ENCODE measurements around the gene LINGO4.

The LINGO4 gene

DNA sequence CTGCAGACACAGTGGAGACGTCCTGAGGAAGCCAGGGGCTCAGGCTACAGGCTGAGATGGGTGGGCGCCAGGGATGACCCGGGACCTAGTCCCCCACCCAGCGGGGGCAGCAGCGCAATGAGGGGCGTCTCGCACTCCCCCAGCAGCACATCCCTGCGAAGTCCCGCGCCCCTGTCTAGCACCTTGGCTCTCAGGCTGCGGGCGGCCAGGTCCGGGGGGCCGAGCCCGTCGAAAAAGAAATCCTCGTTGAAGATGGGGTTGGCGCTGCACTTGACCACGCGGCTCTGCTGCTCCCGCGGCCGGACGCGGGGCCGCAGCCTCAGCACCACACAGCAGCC, 32.6 kb upstream of the LINGO4 start:
- Histone ChIP-seq H3K79me2 (ENCODE audit: insufficient read depth, low read length) (no peaks in the 10 kb centered on the region), H2AFZ (ENCODE audit: low read length) (no peak overlapping the region; the same call in 1 of the 2 replicates), H3K36me3 (ENCODE audit: insufficient read depth, low read length) (no peaks in the 10 kb centered on the region), H3K4me3 (ENCODE audit: low read length, poor library complexity, severe bottlenecking) (peak overlapping the region; percentile 44), H3K9me2 (replicated peaks; ENCODE audit: low read depth, low read length) (no peaks in the 10 kb centered on the region), H3F3A (ENCODE audit: low read depth) (no peaks in the 10 kb centered on the region), H3K9ac (ENCODE audit: low read depth, low read length, poor library complexity, severe bottlenecking) (no peak overlapping the region), H3K4me1 (ENCODE audit: insufficient read depth, low read length, poor library complexity, severe bottlenecking) (peaks cover 21% of the 10 kb centered on the region), H3K27me3 (ENCODE audit: insufficient read depth, low read length, poor library complexity, severe bottlenecking) (no peaks in the 10 kb centered on the region), H3K9me3 (ENCODE audit: insufficient read depth, low read depth, low read length) (no peaks in the 10 kb centered on the region), H4K20me1 (ENCODE audit: insufficient read depth, low read length, poor library complexity, severe bottlenecking) (no peaks in the 10 kb centered on the region), H3K4me2 (ENCODE audit: low read depth, low read length, poor library complexity, severe bottlenecking) (peak overlapping the region; percentile 61)
- no peak for TF ChIP-seq EZH2phosphoT487 (IDR thresholded peaks at IDR 0.05; ENCODE audit: borderline replicate concordance)
- TF ChIP-seq, protein P1, sequence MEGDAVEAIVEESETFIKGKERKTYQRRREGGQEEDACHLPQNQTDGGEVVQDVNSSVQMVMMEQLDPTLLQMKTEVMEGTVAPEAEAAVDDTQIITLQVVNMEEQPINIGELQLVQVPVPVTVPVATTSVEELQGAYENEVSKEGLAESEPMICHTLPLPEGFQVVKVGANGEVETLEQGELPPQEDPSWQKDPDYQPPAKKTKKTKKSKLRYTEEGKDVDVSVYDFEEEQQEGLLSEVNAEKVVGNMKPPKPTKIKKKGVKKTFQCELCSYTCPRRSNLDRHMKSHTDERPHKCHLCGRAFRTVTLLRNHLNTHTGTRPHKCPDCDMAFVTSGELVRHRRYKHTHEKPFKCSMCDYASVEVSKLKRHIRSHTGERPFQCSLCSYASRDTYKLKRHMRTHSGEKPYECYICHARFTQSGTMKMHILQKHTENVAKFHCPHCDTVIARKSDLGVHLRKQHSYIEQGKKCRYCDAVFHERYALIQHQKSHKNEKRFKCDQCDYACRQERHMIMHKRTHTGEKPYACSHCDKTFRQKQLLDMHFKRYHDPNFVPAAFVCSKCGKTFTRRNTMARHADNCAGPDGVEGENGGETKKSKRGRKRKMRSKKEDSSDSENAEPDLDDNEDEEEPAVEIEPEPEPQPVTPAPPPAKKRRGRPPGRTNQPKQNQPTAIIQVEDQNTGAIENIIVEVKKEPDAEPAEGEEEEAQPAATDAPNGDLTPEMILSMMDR (conservative IDR thresholded peaks at IDR 0.05; ENCODE audit: low read length) = no peak

DNA sequence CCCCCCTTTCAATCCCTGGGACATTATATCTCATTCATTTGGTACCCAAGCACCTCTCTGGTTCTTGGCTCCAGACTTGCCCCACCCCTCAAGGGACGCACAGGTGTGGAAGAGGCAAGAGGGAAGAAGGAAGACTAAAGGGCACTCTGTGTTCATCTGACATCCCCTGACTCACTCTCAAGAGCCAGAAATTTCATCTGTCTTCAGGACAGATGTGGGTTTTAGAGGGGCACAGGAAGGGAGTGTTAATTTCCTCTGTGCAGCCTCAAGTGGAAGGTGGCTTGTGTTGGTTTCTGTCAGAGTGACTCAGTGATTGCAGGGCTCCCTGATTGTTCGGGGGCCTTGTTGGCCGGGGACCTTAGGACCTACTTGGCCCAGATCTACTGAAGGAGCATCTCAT, 32.0 kb upstream of the LINGO4 start:
- TF ChIP-seq EZH2phosphoT487 (IDR thresholded peaks at IDR 0.05; ENCODE audit: borderline replicate concordance) = no peak
- Histone ChIP-seq H2AFZ (ENCODE audit: low read length) (no peak overlapping the region), H3K4me2 (ENCODE audit: low read depth, low read length, poor library complexity, severe bottlenecking) (peak overlapping the region; percentile 61), H3K9ac (ENCODE audit: low read depth, low read length, poor library complexity, severe bottlenecking) (no peak overlapping the region), H3K9me3 (ENCODE audit: insufficient read depth, low read depth, low read length) (no peaks in the 10 kb centered on the region), H3K36me3 (ENCODE audit: insufficient read depth, low read length) (no peaks in the 10 kb centered on the region), H3K79me2 (ENCODE audit: insufficient read depth, low read length) (no peaks in the 10 kb centered on the region), H3K4me1 (ENCODE audit: insufficient read depth, low read length, poor library complexity, severe bottlenecking) (peaks cover 21% of the 10 kb centered on the region), H3K27me3 (ENCODE audit: insufficient read depth, low read length, poor library complexity, severe bottlenecking) (no peaks in the 10 kb centered on the region), H4K20me1 (ENCODE audit: insufficient read depth, low read length, poor library complexity, severe bottlenecking) (no peaks in the 10 kb centered on the region), H3K9me2 (replicated peaks; ENCODE audit: low read depth, low read length) (no peaks in the 10 kb centered on the region), H3F3A (ENCODE audit: low read depth) (no peaks in the 10 kb centered on the region), H3K4me3 (ENCODE audit: low read length, poor library complexity, severe bottlenecking) (peak overlapping the region; percentile 44)

DNA sequence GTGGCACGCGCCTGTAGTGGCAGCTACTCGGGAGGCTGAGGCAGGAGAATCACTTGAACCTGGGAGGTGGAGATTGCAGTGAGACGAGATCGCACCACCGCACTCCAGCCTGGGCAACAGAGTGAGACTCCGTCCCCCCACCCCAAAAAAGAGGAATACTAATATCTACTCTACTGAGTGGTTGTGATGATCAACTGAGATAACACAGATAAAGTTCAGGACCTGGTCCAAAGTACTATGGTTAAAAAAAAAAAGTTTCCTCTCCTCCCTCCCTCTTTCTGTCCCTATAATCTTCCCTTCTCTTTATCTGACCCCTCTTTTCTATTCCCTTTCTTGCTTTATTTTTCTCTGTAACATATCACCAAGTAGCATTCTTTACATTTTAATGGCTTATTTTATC, 30.4 kb upstream of the LINGO4 start:
- H3K9me3 ChIP-seq (ENCODE audit: insufficient read depth, low read depth, low read length) = no peaks in the 10 kb centered on the region
- H4K20me1 ChIP-seq (ENCODE audit: insufficient read depth, low read length, poor library complexity, severe bottlenecking) = no peaks in the 10 kb centered on the region
- no peaks in the 10 kb centered on the region for H3K27me3 ChIP-seq (ENCODE audit: insufficient read depth, low read length, poor library complexity, severe bottlenecking)
- H3K4me1 ChIP-seq (ENCODE audit: insufficient read depth, low read length, poor library complexity, severe bottlenecking) = peaks cover 30% of the 10 kb centered on the region
- H2AFZ ChIP-seq (ENCODE audit: low read length) = no peak overlapping the region
- no peaks in the 10 kb centered on the region for H3K36me3 ChIP-seq (ENCODE audit: insufficient read depth, low read length)
- H3K4me3 ChIP-seq (ENCODE audit: low read length, poor library complexity, severe bottlenecking) = no peak overlapping the region
- H3K79me2 ChIP-seq (ENCODE audit: insufficient read depth, low read length) = no peaks in the 10 kb centered on the region
- no peak overlapping the region for H3K4me2 ChIP-seq (ENCODE audit: low read depth, low read length, poor library complexity, severe bottlenecking)
- no peaks in the 10 kb centered on the region for H3F3A ChIP-seq (ENCODE audit: low read depth)
- TF ChIP-seq EZH2phosphoT487 (IDR thresholded peaks at IDR 0.05; ENCODE audit: borderline replicate concordance) = no peak
- TF ChIP-seq, protein P1 (conservative IDR thresholded peaks at IDR 0.05; ENCODE audit: low read length) = no peak
- no peak overlapping the region for H3K9ac ChIP-seq (ENCODE audit: low read depth, low read length, poor library complexity, severe bottlenecking)
- H3K9me2 ChIP-seq (replicated peaks; ENCODE audit: low read depth, low read length) = no peaks in the 10 kb centered on the region

DNA sequence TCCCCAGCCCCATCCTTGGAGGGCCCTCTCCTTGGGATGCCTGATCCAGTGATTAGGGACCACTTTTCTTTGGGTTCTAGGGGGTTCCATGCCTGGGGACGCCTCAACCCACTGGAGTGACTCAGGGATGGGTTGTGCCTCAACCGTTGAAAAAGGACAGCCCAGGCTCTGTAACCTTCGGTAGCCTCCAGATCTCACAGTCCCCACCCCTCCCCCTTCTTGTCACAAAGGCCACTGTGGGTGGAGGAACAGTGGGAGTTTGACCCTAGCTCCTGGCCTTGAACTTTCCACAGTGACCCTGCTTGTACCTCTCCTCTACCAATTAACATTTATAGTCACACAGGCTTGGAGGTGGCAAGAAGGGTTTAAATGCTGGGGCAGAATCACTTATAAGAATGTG, 29.0 kb upstream of the LINGO4 start:
- no peaks in the 10 kb centered on the region for H3K9me3 ChIP-seq (ENCODE audit: insufficient read depth, low read depth, low read length)
- H3K9ac ChIP-seq (ENCODE audit: low read depth, low read length, poor library complexity, severe bottlenecking) = no peak overlapping the region
- no peak overlapping the region for H3K4me3 ChIP-seq (ENCODE audit: low read length, poor library complexity, severe bottlenecking)

More for the DNA sequence above, 29.0 kb upstream of the LINGO4 start:
- Histone ChIP-seq H4K20me1 (ENCODE audit: insufficient read depth, low read length, poor library complexity, severe bottlenecking) (no peaks in the 10 kb centered on the region), H3K4me1 (ENCODE audit: insufficient read depth, low read length, poor library complexity, severe bottlenecking) (peaks cover 44% of the 10 kb centered on the region), H2AFZ (ENCODE audit: low read length) (no peak overlapping the region), H3K27me3 (ENCODE audit: insufficient read depth, low read length, poor library complexity, severe bottlenecking) (no peaks in the 10 kb centered on the region), H3K4me2 (ENCODE audit: low read depth, low read length, poor library complexity, severe bottlenecking) (no peak overlapping the region), H3K79me2 (ENCODE audit: insufficient read depth, low read length) (no peaks in the 10 kb centered on the region), H3K36me3 (ENCODE audit: insufficient read depth, low read length) (no peaks in the 10 kb centered on the region), H3F3A (ENCODE audit: low read depth) (peaks cover 9% of the 10 kb centered on the region; the same call in 1 of the 2 replicates), H3K9me2 (replicated peaks; ENCODE audit: low read depth, low read length) (no peaks in the 10 kb centered on the region)
- no peak for TF ChIP-seq EZH2phosphoT487 (IDR thresholded peaks at IDR 0.05; ENCODE audit: borderline replicate concordance)
- TF ChIP-seq, protein P1 (conservative IDR thresholded peaks at IDR 0.05; ENCODE audit: low read length) = no peak

All from Loucy (cell line).